Right ventricle myocardium inferior (tissue), 1 donor: ENCODE measurements around the gene PRRC1. TPM values are rescaled to one million over a fixed set of nuclear protein-coding genes. Genes with fewer than 3 reads are reported as not detected.
A peak's percentile ranks its signal among the peaks of the same experiment; 100 is the strongest.

ENCODE experiments used
- ATAC-seq: fragments of 200-7000 bp; cut with Tn5 transposase; one replicate; pipeline ENCODE4 v1.9.1; 2020; ENCODE audit warnings: mild to moderate bottlenecking, moderate library complexity
- DNase-seq: peaks from one replicate; pipeline ENCODE4 v3.0.0; 2021; ENCODE audit errors: missing footprints
- intact Hi-C: fragments of 100-400 bp; cut with DNase I; formaldehyde crosslinking; loops from one replicate; pipeline ENCODE4 v1.11.0; 2022
- total RNA-seq: library from RNA; stranded (reverse); fragmentation: NEBNext Ultra II Directional; extraction: Animal tissue kit (Norgen Biotek cat#: 25700); gene quantifications from one replicate; pipeline ENCODE4 v1.2.1, GENCODE V29; 2021
- donor health status: DM: no; HTN: yes; CAD: no; lungs with severe emphysema.

Gene PRRC1
- total RNA-seq, 1 donor from 2014 or later, result 20.3 TPM

GRCh38 chr5:127595484-127596368 is 78.3 kb downstream of the PRRC1 start:
- ATAC-seq (no peak), DNase-seq (no peak)
- intact Hi-C loops, result no loop called here

- intact Hi-C loops, result no loop called here
- no peak for DNase-seq
- no peak for ATAC-seq
These were observed 79.1 kb downstream of the PRRC1 start for GRCh38 chr5:127596501-127596900.

GRCh38 chr5:127599320-127599719 is 81.9 kb downstream of the PRRC1 start:
- ATAC-seq (peak; percentile 20), DNase-seq (no peak)
- intact Hi-C loops, result no loop called here

- DNase-seq, result no peak
- ATAC-seq, result no peak
- intact Hi-C loops, result no loop called here
These were observed 82.4 kb downstream of the PRRC1 start for GRCh38 chr5:127599847-127600246.

GRCh38 chr5:127601111-127601510 is 83.7 kb downstream of the PRRC1 start:
- DNase-seq (no peak), ATAC-seq (no peak)
- intact Hi-C loops, result no loop called here

- intact Hi-C loops, result no loop called here
- no peak for ATAC-seq
- no peak for DNase-seq
These were observed 84.2 kb downstream of the PRRC1 start for GRCh38 chr5:127601601-127602000.

- ATAC-seq, result no peak
- intact Hi-C loops, result no loop called here
- no peak for DNase-seq
These were observed 85.0 kb downstream of the PRRC1 start for GRCh38 chr5:127602481-127602880.

GRCh38 chr5:127602896-127603844 is 85.7 kb downstream of the PRRC1 start:
- DNase-seq (no peak), ATAC-seq (no peak)
- intact Hi-C loops, result no loop called here

Other genes starting within 250 kb of the PRRC1 start
- 0.43 TPM for gene MEGF10, start 226.8 kb upstream of the PRRC1 start, total RNA-seq
- gene CTXN3, start 131.4 kb downstream of the PRRC1 start, total RNA-seq, result not detected
- gene CCDC192, start 185.8 kb downstream of the PRRC1 start, total RNA-seq, result not detected